PC-3 (cell line): ENCODE data around the gene PEAK3. TPM values are rescaled to one million over a fixed set of nuclear protein-coding genes. Genes with fewer than 3 reads are reported as not detected.
A peak's percentile ranks its signal among the peaks of the same experiment; 100 is the strongest.

Experiments
- ATAC-seq: fragments of 200-7000 bp; cut with Tn5 transposase; 2 replicates; pipeline ENCODE4 v1.9.1; 2020; ENCODE audit warnings: mild to moderate bottlenecking, moderate library complexity
- BruUV-seq: library from RNA; stranded (reverse); fragments of 400-500 nt; replicated peaks from 2 replicates; lab custom pipeline; 2021; lab: Mats Ljungman, UMichigan
- CTCF ChIA-PET: fragments of 300-600 bp; sonication (Branson Sonifier 250); formaldehyde crosslinking; loops from one replicate; lab custom pipeline; 2022; ENCODE audit warnings: antibody characterized with exemption; lab: Charles Lee
- POLR2A ChIA-PET: fragments of 300-600 bp; sonication (Branson Sonifier 250); formaldehyde crosslinking; loops from one replicate; lab custom pipeline; 2022; ENCODE audit warnings: antibody characterized with exemption; ENCODE audit not compliant: unreplicated experiment; lab: Charles Lee
- DNase-seq: peaks from one replicate; pipeline ENCODE4 v3.0.0-alpha.2; 2015
- H2AFZ ChIP-seq: fragments of 300-600 bp; sonication (generic); 2 replicates; pipeline ENCODE4 v1.6.0; 2016; ENCODE audit warnings: antibody characterized with exemption, low read length
- H3F3A ChIP-seq: fragments of 300-600 bp; sonication (generic); one replicate; pipeline ENCODE4 v1.6.0; 2017; ENCODE audit warnings: antibody characterized with exemption, low read length, control low read depth, mild to moderate bottlenecking; ENCODE audit not compliant: unreplicated experiment
- H3K27ac ChIP-seq: fragments of 300-600 bp; sonication (generic); 2 replicates; pipeline ENCODE4 v1.5.1; 2016; ENCODE audit warnings: mild to moderate bottlenecking, low read length
- H3K27me3 ChIP-seq: fragments of 300-600 bp; sonication (generic); 2 replicates; pipeline ENCODE4 v1.6.1; 2016; ENCODE audit warnings: low read length, mixed read lengths
- H3K36me3 ChIP-seq: fragments of 300-600 bp; sonication (generic); 2 replicates; pipeline ENCODE4 v1.6.1; 2016; ENCODE audit warnings: low read depth, mixed run types, low read length, mixed read lengths
- H3K4me1 ChIP-seq: fragments of 300-600 bp; sonication (generic); 2 replicates; pipeline ENCODE4 v1.5.1; 2016; ENCODE audit warnings: low read length; ENCODE audit not compliant: insufficient read depth
- H3K4me2 ChIP-seq: fragments of 300-600 bp; sonication (generic); 2 replicates; pipeline ENCODE4 v1.6.0; 2016; ENCODE audit warnings: low read length
- H3K4me3 ChIP-seq: fragments of 300-600 bp; sonication (generic); 2 replicates; pipeline ENCODE4 v1.5.1; 2016; ENCODE audit warnings: mild to moderate bottlenecking, low read length, mixed read lengths
- H3K79me2 ChIP-seq: fragments of 300-600 bp; sonication (generic); 2 replicates; pipeline ENCODE4 v1.6.1; 2017; ENCODE audit warnings: low read length, mixed read lengths
- H3K9ac ChIP-seq: fragments of 300-600 bp; sonication (generic); 2 replicates; pipeline ENCODE4 v1.6.0; 2016; ENCODE audit warnings: mild to moderate bottlenecking, low read length
- H3K9me2 ChIP-seq: fragments of 300-600 bp; sonication (generic); replicated peaks from 2 replicates; pipeline ENCODE4 v1.6.1; 2016; ENCODE audit warnings: mixed run types, low read length, mixed read lengths
- H3K9me3 ChIP-seq: fragments of 300-600 bp; sonication (generic); 2 replicates; pipeline ENCODE4 v1.6.1; 2016; ENCODE audit warnings: low read length, mixed read lengths
- H4K20me1 ChIP-seq: fragments of 300-600 bp; sonication (generic); 2 replicates; pipeline ENCODE4 v1.6.1; 2016; ENCODE audit warnings: low read length, mixed read lengths
- CTCF ChIP-seq: fragments of 300-600 bp; sonication (generic); conservative IDR thresholded peaks from 2 replicates; pipeline ENCODE4 v1.5.1; 2017; ENCODE audit warnings: antibody characterized with exemption, low read depth, mild to moderate bottlenecking, low read length
- EZH2 ChIP-seq: fragments of 300-600 bp; sonication (generic); IDR thresholded peaks from one replicate; pipeline ENCODE4 v1.6.1; 2017; ENCODE audit warnings: antibody characterized with exemption, mild to moderate bottlenecking, low read length; ENCODE audit not compliant: unreplicated experiment
- EZH2phosphoT487 ChIP-seq: fragments of 300-600 bp; sonication (generic); IDR thresholded peaks from 2 replicates; pipeline ENCODE4 v1.6.1; 2018; ENCODE audit warnings: mild to moderate bottlenecking, antibody characterized with exemption, low read length, borderline replicate concordance
- intact Hi-C: fragments of 100-400 bp; cut with micrococcal nuclease; formaldehyde crosslinking; loops from 2 replicates; pipeline ENCODE4 v1.9.0; 2023
- total RNA-seq: library from RNA; depleted of rRNA; stranded (reverse); fragments of >200 nt; gene quantifications from 2 replicates; pipeline ENCODE4 v1.2.3, GENCODE V29; 2014

The PEAK3 gene
- total RNA-seq, 1 experiment from 2014 or later = not detected

GRCh38 chr19:2249880-2250765, 31.9 kb downstream of the PEAK3 start:
- peak; percentile 19 for ATAC-seq

DNA sequence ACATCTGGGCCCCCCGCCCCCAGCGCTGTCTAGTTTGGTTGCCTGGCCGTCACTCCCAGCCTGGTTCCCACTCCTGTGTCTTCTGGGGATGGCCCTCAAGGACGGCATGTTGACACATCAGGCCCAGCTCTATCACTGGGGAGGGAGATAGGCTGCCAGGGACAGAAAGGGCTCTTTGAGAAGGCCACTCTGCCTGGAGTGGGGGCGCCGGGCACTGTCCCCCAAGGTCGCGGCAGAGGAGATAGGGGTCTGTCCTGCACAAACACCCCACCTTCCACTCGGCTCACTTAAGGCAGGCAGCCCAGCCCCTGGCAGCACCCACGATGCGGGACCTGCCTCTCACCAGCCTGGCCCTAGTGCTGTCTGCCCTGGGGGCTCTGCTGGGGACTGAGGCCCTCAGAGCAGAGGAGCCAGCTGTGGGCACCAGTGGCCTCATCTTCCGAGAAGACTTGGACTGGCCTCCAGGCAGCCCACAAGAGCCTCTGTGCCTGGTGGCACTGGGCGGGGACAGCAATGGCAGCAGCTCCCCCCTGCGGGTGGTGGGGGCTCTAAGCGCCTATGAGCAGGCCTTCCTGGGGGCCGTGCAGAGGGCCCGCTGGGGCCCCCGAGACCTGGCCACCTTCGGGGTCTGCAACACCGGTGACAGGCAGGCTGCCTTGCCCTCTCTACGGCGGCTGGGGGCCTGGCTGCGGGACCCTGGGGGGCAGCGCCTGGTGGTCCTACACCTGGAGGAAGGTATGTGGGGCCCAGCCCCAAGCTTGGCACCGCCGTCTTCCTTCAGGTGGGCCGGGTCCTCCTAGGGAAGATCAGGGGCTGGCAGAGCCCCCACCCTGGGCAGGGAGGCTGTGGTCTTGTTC, 32.7 kb downstream of the PEAK3 start, which contains the start of gene AMH:
Gene AMH, plus strand, starts transcription at position 314 of the 857 bp plus-strand sequence. Its CDS starts 10 bp downstream, at position 324.
- TSS peak; percentile 10 for BruUV-seq

More at GRCh38 chr19:2249880-2250765, 31.9 kb downstream of the PEAK3 start:
- no peak overlapping the region for H2AFZ ChIP-seq
- H3K27me3 ChIP-seq = no peaks in the 10 kb centered on the region
- H3K4me3 ChIP-seq = no peak overlapping the region
- H3F3A ChIP-seq = no peaks in the 10 kb centered on the region
- DNase-seq = no peak
- H4K20me1 ChIP-seq = no peaks in the 10 kb centered on the region
- H3K4me2 ChIP-seq = no peak overlapping the region
- H3K9me2 ChIP-seq = no peaks in the 10 kb centered on the region
- peaks cover 2% of the 10 kb centered on the region; the same call in 1 of the 2 replicates for H3K36me3 ChIP-seq
- no peaks in the 10 kb centered on the region for H3K79me2 ChIP-seq
- no TSS peak for BruUV-seq
- POLR2A ChIA-PET = no interaction called here
- H3K9ac ChIP-seq = no peak overlapping the region
- H3K4me1 ChIP-seq = no peaks in the 10 kb centered on the region
- H3K27ac ChIP-seq = no peak overlapping the region
- CTCF ChIA-PET = no interaction called here
- H3K9me3 ChIP-seq = no peaks in the 10 kb centered on the region
- TF ChIP-seq EZH2phosphoT487 = no peak
- no peak for TF ChIP-seq CTCF
- no peak for TF ChIP-seq EZH2
- intact Hi-C loops = no loop called here

More for the DNA sequence above, 32.7 kb downstream of the PEAK3 start, which contains the start of gene AMH:
- Histone ChIP-seq H3K36me3 (peaks cover 8% of the 10 kb centered on the region), H3K27me3 (no peaks in the 10 kb centered on the region), H3K27ac (no peak within 1 kb of the TSS), H3K4me3 (no peak within 1 kb of the TSS), H3K79me2 (no peaks in the 10 kb centered on the region), H3K9me2 (no peaks in the 10 kb centered on the region), H3K4me1 (no peaks in the 10 kb centered on the region), H3K9me3 (no peaks in the 10 kb centered on the region), H3F3A (no peaks in the 10 kb centered on the region), H2AFZ (no peak within 1 kb of the TSS), H4K20me1 (no peaks in the 10 kb centered on the region), H3K4me2 (no peak within 1 kb of the TSS), H3K9ac (no peak within 1 kb of the TSS)
- POLR2A ChIA-PET = no interaction called here
- CTCF ChIA-PET = no interaction called here
- DNase-seq (no peak), ATAC-seq (0 out of 2 replicates have a peak, but pooled peaks have one; percentile 6)
- intact Hi-C loops = no loop called here
- TF ChIP-seq CTCF (no peak), EZH2phosphoT487 (no peak), EZH2 (no peak)
